ENCODE measurements around the gene HOGA1.

The HOGA1 gene

DNA sequence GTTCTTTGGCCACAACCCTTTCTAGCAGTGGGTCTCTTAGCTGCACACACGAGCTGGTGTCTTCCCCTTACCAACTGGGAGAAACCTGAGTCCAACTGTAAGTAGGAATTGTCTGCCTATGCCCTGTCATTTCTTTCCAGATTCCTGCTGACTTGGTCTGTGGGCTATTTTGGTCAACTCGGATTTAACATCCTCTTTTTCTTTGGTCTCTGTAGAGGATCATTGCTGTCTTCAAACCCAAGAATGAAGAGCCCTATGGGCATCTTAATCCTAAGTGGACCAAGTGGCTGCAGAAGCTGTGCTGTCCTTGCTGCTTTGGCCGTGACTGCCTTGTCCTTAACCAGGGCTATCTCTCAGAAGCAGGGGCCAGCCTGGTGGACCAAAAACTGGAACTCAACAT lies 66.5 kb downstream of the HOGA1 start:
- Histone ChIP-seq H3K27me3 (ENCODE audit: control insufficient read depth, insufficient read depth, low read length) (no peaks in the 10 kb centered on the region), H3K4me3 (ENCODE audit: low read length) (no peak overlapping the region), H3K9me3 (ENCODE audit: control insufficient read depth, low read length) (no peaks in the 10 kb centered on the region), H3K36me3 (ENCODE audit: control insufficient read depth, insufficient read depth, low read length) (peaks cover 11% of the 10 kb centered on the region), H3K9ac (ENCODE audit: low read length) (no peak overlapping the region), H3K4me1 (ENCODE audit: control insufficient read depth, insufficient read depth, low read length) (peaks cover 6% of the 10 kb centered on the region)

DNA sequence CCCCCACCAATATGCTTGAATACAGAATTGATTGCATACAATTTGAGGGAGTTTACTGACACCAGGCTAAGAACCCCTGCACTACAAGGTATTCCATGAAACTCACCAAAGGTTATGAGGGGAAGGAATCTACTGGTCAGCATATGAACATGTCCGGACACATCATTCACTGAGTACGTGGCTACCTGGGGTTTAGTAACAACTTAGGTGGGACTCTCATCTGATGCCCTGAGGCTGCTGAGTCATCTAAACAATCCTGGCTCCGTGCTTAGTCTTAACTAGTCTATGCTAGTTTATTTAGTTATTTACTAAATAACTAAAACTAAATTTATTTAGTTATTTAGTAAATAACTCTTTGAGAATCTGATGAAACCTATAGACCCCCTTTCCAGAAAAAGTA lies 67.6 kb downstream of the HOGA1 start:
- H3K9me3 ChIP-seq (ENCODE audit: control insufficient read depth, low read length): no peaks in the 10 kb centered on the region

DNA sequence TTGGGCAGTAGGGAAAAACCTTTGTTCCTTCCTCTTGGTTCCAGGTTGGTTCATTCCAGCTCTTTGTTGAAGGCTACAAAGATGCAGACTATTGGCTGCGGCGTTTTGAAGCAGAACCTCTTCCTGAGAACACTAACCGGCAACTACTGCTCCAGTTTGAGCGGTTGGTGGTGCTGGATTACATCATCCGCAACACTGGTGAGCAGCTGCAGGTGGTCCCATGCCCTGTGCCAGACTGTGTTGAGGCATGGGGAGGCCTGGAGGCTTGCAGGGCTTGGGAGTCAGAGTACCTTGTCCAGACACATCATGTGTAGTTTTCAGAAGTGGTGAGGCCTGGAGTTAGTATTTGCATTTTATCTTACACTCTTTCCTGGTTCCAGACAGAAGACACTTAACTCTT lies 72.6 kb downstream of the HOGA1 start:
- Histone ChIP-seq H3K9ac (ENCODE audit: low read length) (no peak overlapping the region), H3K36me3 (ENCODE audit: control insufficient read depth, insufficient read depth, low read length) (peaks cover 7% of the 10 kb centered on the region), H3K4me3 (ENCODE audit: low read length) (no peak overlapping the region)

More for the DNA sequence above, 67.6 kb downstream of the HOGA1 start:
- Histone ChIP-seq H3K4me3 (ENCODE audit: low read length) (no peak overlapping the region), H3K36me3 (ENCODE audit: control insufficient read depth, insufficient read depth, low read length) (peaks cover 15% of the 10 kb centered on the region), H3K27me3 (ENCODE audit: control insufficient read depth, insufficient read depth, low read length) (no peaks in the 10 kb centered on the region), H3K9ac (ENCODE audit: low read length) (no peak overlapping the region), H3K4me1 (ENCODE audit: control insufficient read depth, insufficient read depth, low read length) (peaks cover 6% of the 10 kb centered on the region)

DNA sequence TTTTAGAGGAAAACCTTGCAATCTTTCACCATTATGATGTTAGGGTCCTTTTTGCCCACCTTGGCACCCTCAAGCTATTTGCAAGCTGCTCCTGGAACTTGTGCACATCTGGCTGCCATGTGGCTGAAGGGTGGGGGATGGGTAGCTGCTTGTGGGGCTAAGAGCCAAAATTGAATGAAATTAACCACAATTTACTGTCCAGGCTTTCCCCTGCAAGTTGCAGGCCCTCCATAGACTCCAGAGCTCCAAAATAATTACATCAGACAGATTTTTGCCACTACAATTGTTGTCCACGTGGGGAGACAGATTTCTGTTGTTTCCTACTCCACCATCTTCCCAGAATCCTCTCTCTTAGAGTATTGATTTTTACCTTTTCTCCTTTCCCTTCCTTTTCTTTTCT lies 75.4 kb downstream of the HOGA1 start:
- Histone ChIP-seq H3K4me3 (ENCODE audit: low read length) (no peak overlapping the region), H3K4me1 (ENCODE audit: control insufficient read depth, insufficient read depth, low read length) (peaks cover 8% of the 10 kb centered on the region), H3K9ac (ENCODE audit: low read length) (no peak overlapping the region), H3K27me3 (ENCODE audit: control insufficient read depth, insufficient read depth, low read length) (no peaks in the 10 kb centered on the region), H3K9me3 (ENCODE audit: control insufficient read depth, low read length) (no peaks in the 10 kb centered on the region), H3K36me3 (ENCODE audit: control insufficient read depth, insufficient read depth, low read length) (peaks cover 4% of the 10 kb centered on the region)

More for the DNA sequence above, 72.6 kb downstream of the HOGA1 start:
- H3K4me1 ChIP-seq (ENCODE audit: control insufficient read depth, insufficient read depth, low read length): no peaks in the 10 kb centered on the region
- no peaks in the 10 kb centered on the region for H3K27me3 ChIP-seq (ENCODE audit: control insufficient read depth, insufficient read depth, low read length)
- H3K9me3 ChIP-seq (ENCODE audit: control insufficient read depth, low read length): no peaks in the 10 kb centered on the region
